IPS-15b (cell line): ENCODE results near the gene HSD17B11.
"Not testable (repeated sequence)": the region's sequence is repeated elsewhere in the genome, so short reads cannot be mapped to it uniquely, and the experiment has no call there.

Source experiments
- H3K27me3 ChIP-seq: one replicate; pipeline ENCODE4 v1.6.1; 2013; ENCODE audit warnings: low read length; ENCODE audit not compliant: control insufficient read depth, insufficient read depth
- H3K36me3 ChIP-seq: one replicate; pipeline ENCODE4 v1.6.1; 2013; ENCODE audit warnings: low read length; ENCODE audit not compliant: control insufficient read depth, insufficient read depth
- H3K4me1 ChIP-seq: one replicate; pipeline ENCODE4 v1.6.1; 2013; ENCODE audit warnings: mild to moderate bottlenecking, low read length; ENCODE audit not compliant: control insufficient read depth, insufficient read depth
- H3K4me3 ChIP-seq: one replicate; pipeline ENCODE4 v1.5.1; 2013; ENCODE audit warnings: low read depth, low read length
- H3K9ac ChIP-seq: one replicate; pipeline ENCODE4 v1.6.1; 2013; ENCODE audit warnings: low read depth, mild to moderate bottlenecking, low read length
- H3K9me3 ChIP-seq: one replicate; pipeline ENCODE4 v1.6.1; 2013; ENCODE audit warnings: mild to moderate bottlenecking, low read length; ENCODE audit not compliant: control insufficient read depth, insufficient read depth

The HSD17B11 gene

DNA sequence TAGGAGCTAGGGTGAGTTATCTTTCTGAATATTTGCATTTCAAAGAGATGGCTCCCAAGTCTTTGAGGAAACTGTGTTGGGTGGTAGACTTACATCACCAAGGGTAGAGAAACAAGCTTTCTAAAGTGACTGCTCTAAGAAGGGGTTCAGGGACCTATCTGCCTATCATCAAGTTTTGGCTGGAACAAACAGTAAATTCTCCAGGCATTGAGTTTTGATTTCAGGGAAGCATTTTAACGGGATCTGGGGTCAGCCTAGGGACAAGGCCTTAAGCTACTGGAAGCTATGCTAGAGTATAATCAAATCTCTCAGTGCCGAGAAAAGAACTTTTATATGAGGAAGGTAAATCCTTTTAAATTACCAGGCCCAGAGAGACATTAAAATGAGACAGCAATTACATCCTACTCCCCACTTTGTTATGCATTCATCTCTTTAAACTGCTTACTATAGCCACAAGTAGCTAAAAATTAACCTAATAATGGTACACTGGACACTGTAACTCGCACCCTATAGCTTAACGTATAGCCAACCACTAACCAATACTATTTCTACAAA, 29.4 kb upstream of the HSD17B11 start:
- Histone ChIP-seq H3K36me3 (no peaks in the 10 kb centered on the region), H3K4me1 (peaks cover 10% of the 10 kb centered on the region), H3K9ac (no peak overlapping the region), H3K27me3 (no peaks in the 10 kb centered on the region), H3K4me3 (no peak overlapping the region), H3K9me3 (no peaks in the 10 kb centered on the region)

DNA sequence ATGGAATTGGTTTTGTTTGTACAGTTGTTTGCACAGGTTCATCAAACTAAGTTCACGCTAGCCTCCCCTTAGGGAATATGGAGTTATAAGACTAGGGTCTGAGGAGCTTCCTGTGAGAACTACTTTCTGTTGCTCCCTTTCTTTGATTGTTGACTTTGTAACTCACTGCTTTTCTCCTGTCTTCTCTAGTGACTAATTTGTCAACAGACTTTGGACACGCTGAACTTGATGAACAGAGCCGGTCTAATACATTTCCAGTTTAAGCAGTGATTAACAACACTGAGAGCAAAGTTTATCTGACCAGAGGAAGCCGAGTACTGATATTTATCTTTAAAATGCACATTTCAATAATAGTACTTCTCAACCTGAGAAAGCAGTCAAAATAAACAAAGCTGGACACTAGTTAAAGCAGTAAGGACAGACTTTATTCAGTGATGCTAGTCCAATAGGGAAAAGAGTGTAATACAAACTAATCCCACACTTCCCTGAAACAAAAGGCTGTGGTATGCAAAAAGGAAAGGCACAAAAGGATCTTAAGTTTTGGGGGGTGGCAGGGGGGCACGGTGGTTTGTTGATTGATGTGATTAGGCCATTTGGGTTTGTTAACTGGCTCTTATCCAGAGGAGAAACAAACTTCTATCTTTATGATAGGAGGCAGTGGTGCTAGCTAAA, 28.7 kb upstream of the HSD17B11 start:
- no peaks in the 10 kb centered on the region for H3K27me3 ChIP-seq
- H3K9ac ChIP-seq, result no peak overlapping the region
- peaks cover 10% of the 10 kb centered on the region for H3K4me1 ChIP-seq
- no peaks in the 10 kb centered on the region for H3K36me3 ChIP-seq
- no peak overlapping the region for H3K4me3 ChIP-seq
- no peaks in the 10 kb centered on the region for H3K9me3 ChIP-seq

DNA sequence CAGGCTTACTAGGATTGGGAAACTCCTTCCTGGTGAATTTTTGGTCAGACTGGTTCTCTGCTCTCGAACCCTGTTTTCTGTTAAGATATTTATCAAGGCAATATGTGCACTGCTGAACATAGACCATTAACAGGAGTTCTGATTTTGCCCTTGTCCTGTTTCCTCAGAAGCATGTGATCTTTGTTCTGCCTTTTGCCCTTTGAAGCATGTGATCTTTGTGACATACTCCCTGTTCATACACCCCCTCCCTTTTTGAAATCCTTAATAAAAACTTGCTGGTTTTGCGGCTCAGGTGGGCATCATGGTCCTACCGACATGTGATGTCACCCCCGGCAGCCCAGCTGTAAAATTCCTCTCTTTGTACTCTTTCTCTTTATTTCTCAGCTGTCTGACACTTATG, 27.4 kb upstream of the HSD17B11 start:
- H3K4me1 ChIP-seq, result peaks cover 10% of the 10 kb centered on the region
- not testable (repeated sequence) for H3K27me3 ChIP-seq, H3K9me3 ChIP-seq, H3K9ac ChIP-seq, H3K36me3 ChIP-seq, H3K4me3 ChIP-seq

DNA sequence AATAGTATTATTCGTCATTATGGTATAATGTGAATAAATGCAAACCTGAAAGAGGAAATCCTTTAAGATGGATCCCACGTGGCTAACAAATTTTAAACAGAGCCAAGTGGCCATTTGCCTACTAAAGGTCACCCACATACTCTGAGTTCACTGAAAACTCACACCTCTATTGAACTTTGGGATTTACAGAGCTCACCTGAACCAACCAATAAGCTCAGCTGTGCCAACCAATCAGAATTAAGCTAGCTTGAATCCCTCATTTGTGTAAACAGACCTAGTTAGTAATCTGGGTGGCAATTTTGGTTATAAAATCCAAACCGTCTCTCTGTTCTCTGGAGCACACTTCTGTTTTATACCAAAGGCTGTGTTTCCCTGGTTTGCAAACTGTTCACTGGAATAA, 26.0 kb upstream of the HSD17B11 start:
- H3K27me3 ChIP-seq, result no peaks in the 10 kb centered on the region
- no peaks in the 10 kb centered on the region for H3K9me3 ChIP-seq
- no peaks in the 10 kb centered on the region for H3K36me3 ChIP-seq
- no peak overlapping the region for H3K4me3 ChIP-seq
- peaks cover 10% of the 10 kb centered on the region for H3K4me1 ChIP-seq
- no peak overlapping the region for H3K9ac ChIP-seq

GRCh38 chr4:87414816-87415215, 23.8 kb upstream of the HSD17B11 start:
- no peak overlapping the region for H3K4me3 ChIP-seq
- no peak overlapping the region for H3K9ac ChIP-seq
- H3K9me3 ChIP-seq, result no peaks in the 10 kb centered on the region
- no peaks in the 10 kb centered on the region for H3K4me1 ChIP-seq
- no peaks in the 10 kb centered on the region for H3K27me3 ChIP-seq
- H3K36me3 ChIP-seq, result no peaks in the 10 kb centered on the region

- Histone ChIP-seq H3K4me3 (no peak overlapping the region), H3K9me3 (no peaks in the 10 kb centered on the region), H3K4me1 (no peaks in the 10 kb centered on the region), H3K9ac (no peak overlapping the region), H3K27me3 (no peaks in the 10 kb centered on the region), H3K36me3 (no peaks in the 10 kb centered on the region)
Measured at GRCh38 chr4:87410679-87411078, 19.7 kb upstream of the HSD17B11 start.

DNA sequence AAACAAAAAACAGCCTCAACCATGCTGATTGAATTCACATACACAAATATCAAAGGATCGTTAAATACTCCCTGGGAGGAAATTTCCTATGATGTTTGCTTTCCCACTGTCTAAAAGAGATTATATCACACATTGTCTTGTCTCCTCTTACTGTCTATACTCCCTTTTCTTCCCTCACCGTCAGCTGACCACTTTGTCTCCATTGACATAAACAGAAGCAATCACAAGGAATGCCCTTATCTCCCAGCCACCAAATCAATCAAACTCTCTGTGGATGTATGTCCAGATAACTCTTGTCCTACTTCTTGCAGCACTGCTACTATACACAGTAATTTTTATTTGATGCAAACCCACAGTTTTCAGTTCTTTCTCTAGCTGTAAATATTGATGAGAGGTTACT, 19.2 kb upstream of the HSD17B11 start:
- H3K4me3 ChIP-seq, result no peak overlapping the region
- H3K27me3 ChIP-seq, result no peaks in the 10 kb centered on the region
- H3K9me3 ChIP-seq, result no peaks in the 10 kb centered on the region

GRCh38 chr4:87409420-87409939, 18.5 kb upstream of the HSD17B11 start:
- Histone ChIP-seq H3K27me3 (no peaks in the 10 kb centered on the region), H3K9me3 (no peaks in the 10 kb centered on the region), H3K4me3 (no peak overlapping the region), H3K4me1 (no peaks in the 10 kb centered on the region), H3K9ac (no peak overlapping the region), H3K36me3 (no peaks in the 10 kb centered on the region)

More for the DNA sequence above, 19.2 kb upstream of the HSD17B11 start:
- no peaks in the 10 kb centered on the region for H3K36me3 ChIP-seq
- no peaks in the 10 kb centered on the region for H3K4me1 ChIP-seq
- no peak overlapping the region for H3K9ac ChIP-seq

DNA sequence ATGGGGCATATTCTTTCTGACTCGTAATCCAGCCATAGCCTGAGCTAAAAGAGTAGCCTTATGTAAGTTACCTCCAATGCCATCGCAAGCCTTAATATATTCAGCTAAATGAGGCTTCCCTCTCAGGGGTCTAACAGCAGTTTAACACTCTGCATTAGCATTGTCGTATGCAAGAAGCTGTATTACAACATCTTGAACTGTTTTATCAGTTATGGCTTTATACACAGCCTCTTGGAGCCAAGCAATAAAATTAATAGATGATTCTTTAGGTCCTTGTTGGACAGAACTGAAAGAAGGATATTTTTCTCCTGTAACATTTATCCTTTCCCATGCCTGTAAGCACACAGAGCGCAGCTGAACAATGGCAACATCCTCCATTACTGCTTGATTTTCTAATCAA, 15.9 kb upstream of the HSD17B11 start:
- H3K4me1 ChIP-seq, H3K9me3 ChIP-seq, H3K27me3 ChIP-seq, H3K4me3 ChIP-seq, H3K36me3 ChIP-seq, H3K9ac ChIP-seq: not testable (repeated sequence)

DNA sequence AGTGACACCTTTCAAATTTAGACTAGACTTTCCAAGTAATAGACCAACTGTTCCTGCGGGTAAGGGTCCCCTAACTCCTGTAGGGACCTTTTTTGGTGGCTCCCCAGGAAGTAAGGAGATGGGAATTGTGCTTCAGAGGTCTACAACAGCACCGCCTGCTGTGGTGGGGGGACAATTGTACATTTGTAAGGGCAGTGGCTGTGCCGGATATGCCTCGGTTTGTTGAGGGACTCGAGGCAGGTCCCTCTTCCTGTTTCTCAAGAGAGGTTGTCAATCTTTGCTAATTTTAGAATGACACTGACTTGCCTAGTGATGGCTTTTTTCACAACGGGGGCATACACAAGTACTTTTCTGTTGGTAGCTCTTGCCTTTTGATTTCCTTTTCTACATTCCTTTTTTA, 15.5 kb upstream of the HSD17B11 start:
- no peaks in the 10 kb centered on the region for H3K27me3 ChIP-seq
- H3K36me3 ChIP-seq, result no peaks in the 10 kb centered on the region
- peaks cover 3% of the 10 kb centered on the region for H3K9me3 ChIP-seq
- H3K9ac ChIP-seq, result no peak overlapping the region
- H3K4me3 ChIP-seq, result no peak overlapping the region
- H3K4me1 ChIP-seq, result no peaks in the 10 kb centered on the region

- Histone ChIP-seq H3K36me3 (no peaks in the 10 kb centered on the region), H3K4me1 (no peaks in the 10 kb centered on the region), H3K27me3 (no peaks in the 10 kb centered on the region), H3K4me3 (no peak overlapping the region), H3K9me3 (peaks cover 3% of the 10 kb centered on the region), H3K9ac (no peak overlapping the region)
Measured at GRCh38 chr4:87405211-87405820, 14.3 kb upstream of the HSD17B11 start.

DNA sequence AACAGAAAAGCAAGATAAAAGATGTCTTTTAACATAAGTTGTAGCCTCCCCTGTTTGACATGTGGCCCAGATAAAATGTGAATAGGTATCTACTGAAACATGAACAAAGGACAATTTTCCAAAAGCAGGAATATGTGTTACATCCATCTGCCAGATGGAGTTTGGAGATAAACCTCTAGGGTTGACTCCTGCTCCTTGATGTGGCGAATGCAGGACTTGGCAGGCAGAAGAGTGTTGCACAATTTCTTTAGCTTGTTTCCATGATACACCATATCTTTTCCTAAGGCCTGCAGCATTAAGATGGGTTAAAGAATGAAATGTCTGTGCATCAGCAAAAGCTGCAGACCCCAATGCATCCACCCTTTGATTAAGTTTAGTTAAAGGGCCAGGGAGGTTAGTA, 12.7 kb upstream of the HSD17B11 start:
- not testable (repeated sequence) for H3K4me3 ChIP-seq, H3K36me3 ChIP-seq, H3K27me3 ChIP-seq, H3K9ac ChIP-seq, H3K4me1 ChIP-seq, H3K9me3 ChIP-seq
